BLaER1 treated with 17β-estradiol and CSF1 and Interleukin-3, amounts not matched to agents 10 nM and 100 nM (cell line): Measurements from ENCODE around the gene BMP2K.

Experiments used
- H3K27ac ChIP-seq, 11 experiments: shearing (Covaris generic); formaldehyde crosslinking; 2 replicates each; pipeline ENCODE4 v1.8.1; 2022
- H3K27me3 ChIP-seq, 11 experiments: shearing (Covaris generic); formaldehyde crosslinking; 2 replicates each; pipeline ENCODE4 v1.8.1; 2022
- H3K36me3 ChIP-seq, 11 experiments: shearing (Covaris generic); formaldehyde crosslinking; 2 replicates each; pipeline ENCODE4 v1.8.1; 2022
- H3K4me1 ChIP-seq, 10 experiments: shearing (Covaris generic); formaldehyde crosslinking; 2 replicates each; pipeline ENCODE4 v1.8.1; 2022
- H3K4me2 ChIP-seq, 11 experiments: shearing (Covaris generic); formaldehyde crosslinking; 2 replicates each; pipeline ENCODE4 v1.8.1; 2022
- H3K4me3 ChIP-seq, 10 experiments: shearing (Covaris generic); formaldehyde crosslinking; 2 replicates each; pipeline ENCODE4 v1.8.1; 2022
- H3K9ac ChIP-seq, 11 experiments: shearing (Covaris generic); formaldehyde crosslinking; 2 replicates each; pipeline ENCODE4 v1.8.1; 2022
- H3K9me3 ChIP-seq, 11 experiments: shearing (Covaris generic); formaldehyde crosslinking; replicated peaks in 1 of 11; 2 replicates each; pipeline ENCODE4 v1.8.1; 2022
- H4K20me1 ChIP-seq, 11 experiments: shearing (Covaris generic); formaldehyde crosslinking; 2 replicates each; pipeline ENCODE4 v1.8.1; 2022
- Cebpa-rat ChIP-seq, 11 experiments: shearing (Covaris generic); IDR thresholded peaks; 2 replicates each; pipeline ENCODE4 v1.8.1; 2022

Gene BMP2K

DNA sequence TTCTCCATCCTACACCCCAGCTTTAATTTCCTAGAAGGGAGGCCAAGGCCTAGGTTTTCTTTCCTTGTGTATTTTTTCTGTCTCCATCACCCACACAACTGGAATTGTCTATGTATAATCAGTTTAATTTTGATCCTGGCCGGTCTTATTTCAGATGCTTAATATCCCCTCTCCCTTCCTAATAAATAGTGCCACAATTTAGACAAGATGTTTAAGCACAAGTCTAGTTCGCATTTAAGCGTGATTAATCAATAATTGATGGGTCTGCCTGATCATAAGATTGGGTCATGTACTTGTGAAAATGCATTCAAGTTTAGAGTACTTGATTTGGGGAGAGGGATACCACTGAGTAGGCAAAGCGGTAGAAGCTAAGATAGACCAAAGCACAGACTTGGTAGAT is 2.4 kb downstream of the BMP2K start:
- H3K4me3 ChIP-seq, result peak overlapping the region; percentile 81 to 97 (median 87)
- peak overlapping the region; percentile 82 to 99 (median 91) for H3K4me2 ChIP-seq
- H3K27me3 ChIP-seq, result no peaks in the 10 kb centered on the region
- peak overlapping the region; percentile 85 to 99 (median 96) for H3K9ac ChIP-seq
- H3K27ac ChIP-seq, result peak overlapping the region; percentile 94 to 100 (median 98); a peak in 21 of 22 replicates
- peaks cover 7 to 57% (median 39%) of the 10 kb centered on the region in 11 experiments; a peak in 18 of 22 replicates for H3K36me3 ChIP-seq
- TF ChIP-seq Cebpa-rat (IDR thresholded peaks at IDR 0.05), result no peak
- peaks cover 52 to 68% (median 63%) of the 10 kb centered on the region in 10 experiments for H3K4me1 ChIP-seq
- H4K20me1 ChIP-seq, result peaks cover 22 to 68% (median 62%) of the 10 kb centered on the region in 11 experiments
- no peaks in the 10 kb centered on the region for H3K9me3 ChIP-seq

DNA sequence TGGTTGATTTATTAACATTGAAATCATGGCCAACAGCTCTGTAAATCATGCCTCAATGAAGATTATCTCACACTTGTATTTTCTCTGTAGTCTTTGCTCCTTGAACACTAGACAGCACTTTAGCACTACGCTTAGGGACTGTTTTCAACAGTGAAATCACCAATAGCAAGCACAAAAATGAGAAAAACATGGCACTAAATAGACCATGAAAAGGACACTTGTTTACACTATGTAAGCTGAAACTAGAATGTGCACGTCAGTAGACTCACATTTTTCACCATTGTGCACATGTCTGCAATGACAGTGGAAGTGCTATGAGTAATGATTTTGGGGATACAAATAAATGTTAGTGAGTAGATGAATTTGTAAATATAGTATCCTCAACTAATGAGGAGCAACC is 3.1 kb downstream of the BMP2K start:
- Histone ChIP-seq H3K9me3 (no peaks in the 10 kb centered on the region), H3K4me2 (peak overlapping the region; percentile 82 to 99 (median 91)), H3K27ac (peak overlapping the region in 10 of 11 experiments; percentile 94 to 100 (median 98); a peak in 18 of 22 replicates), H3K4me3 (peak overlapping the region; percentile 81 to 97 (median 87); a peak in 19 of 20 replicates), H4K20me1 (peaks cover 22 to 76% (median 70%) of the 10 kb centered on the region in 11 experiments), H3K4me1 (peaks cover 52 to 73% (median 65%) of the 10 kb centered on the region in 10 experiments), H3K36me3 (peaks cover 7 to 64% (median 42%) of the 10 kb centered on the region in 11 experiments; a peak in 18 of 22 replicates), H3K27me3 (no peaks in the 10 kb centered on the region), H3K9ac (peak overlapping the region; percentile 85 to 99 (median 96); a peak in 21 of 22 replicates)
- no peak for TF ChIP-seq Cebpa-rat (IDR thresholded peaks at IDR 0.05)

DNA sequence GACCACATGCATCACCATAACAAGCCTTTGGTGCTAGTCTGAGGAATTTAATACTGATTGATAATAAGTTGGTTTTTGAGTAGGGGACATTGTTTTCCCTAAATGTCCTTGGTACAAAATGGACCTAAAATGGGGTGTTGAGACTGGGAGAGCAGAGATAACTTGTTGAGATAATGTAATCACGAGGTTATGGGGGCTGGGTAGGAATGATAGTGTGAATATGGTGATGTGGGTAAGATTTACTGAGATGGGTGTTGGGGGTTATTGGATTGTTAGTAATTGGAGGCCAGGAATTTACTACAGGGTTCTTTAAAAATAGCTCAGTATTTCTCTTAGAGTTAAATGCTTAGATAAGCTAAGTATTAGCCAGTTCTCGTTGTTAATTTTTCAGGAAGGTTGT is 3.9 kb downstream of the BMP2K start:
- H3K27me3 ChIP-seq, result no peaks in the 10 kb centered on the region
- peak overlapping the region; percentile 82 to 99 (median 91) for H3K4me2 ChIP-seq
- peaks cover 0 to 5% (median under 1%) of the 10 kb centered on the region in 11 experiments; a peak in 7 of 22 replicates for H3K9me3 ChIP-seq
- H3K4me3 ChIP-seq, result peak overlapping the region in 8 of 10 experiments; percentile 81 to 97 (median 87); a peak in 16 of 20 replicates
- peak overlapping the region in 7 of 11 experiments; percentile 94 to 100 (median 98); a peak in 13 of 22 replicates for H3K27ac ChIP-seq
- no peak for TF ChIP-seq Cebpa-rat (IDR thresholded peaks at IDR 0.05)
- H3K4me1 ChIP-seq, result peaks cover 53 to 71% (median 64%) of the 10 kb centered on the region in 10 experiments
- H3K36me3 ChIP-seq, result peaks cover 14 to 72% (median 50%) of the 10 kb centered on the region in 11 experiments; a peak in 19 of 22 replicates
- H4K20me1 ChIP-seq, result peaks cover 22 to 84% (median 76%) of the 10 kb centered on the region in 11 experiments
- peak overlapping the region in 6 of 11 experiments; percentile 95 to 99 (median 97); a peak in 10 of 22 replicates for H3K9ac ChIP-seq

DNA sequence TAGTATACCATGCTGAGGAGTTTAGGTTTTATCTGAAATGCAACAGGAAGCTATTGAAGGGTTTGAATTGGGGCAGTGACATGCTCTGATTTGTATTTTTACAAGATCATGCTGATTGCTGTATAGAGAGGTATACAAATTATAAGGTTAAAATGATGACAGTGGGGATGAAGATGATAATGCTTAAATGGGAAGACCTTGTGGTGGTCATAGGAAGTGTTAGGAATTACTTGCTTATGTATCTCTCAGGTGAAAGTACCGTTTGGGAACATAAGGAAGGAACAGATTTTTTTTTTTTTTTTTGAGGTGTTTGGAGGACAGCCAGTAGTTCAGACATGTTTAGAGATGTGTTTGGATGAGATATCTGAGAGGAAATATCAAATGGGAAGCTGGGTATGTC is 5.0 kb downstream of the BMP2K start:
- Histone ChIP-seq H3K4me2 (peak overlapping the region; percentile 82 to 99 (median 91)), H3K4me3 (peak overlapping the region in 8 of 10 experiments; percentile 2 to 97 (median 82); a peak in 13 of 20 replicates), H3K4me1 (peaks cover 64 to 77% (median 68%) of the 10 kb centered on the region in 10 experiments), H3K9ac (peak overlapping the region in 6 of 11 experiments; percentile 3 to 99 (median 97); a peak in 8 of 22 replicates), H3K9me3 (peaks cover 0 to 15% (median 11%) of the 10 kb centered on the region in 11 experiments; a peak in 10 of 22 replicates), H3K27me3 (no peaks in the 10 kb centered on the region), H3K27ac (peak overlapping the region in 7 of 11 experiments; percentile 16 to 100 (median 94); a peak in 8 of 22 replicates), H3K36me3 (peaks cover 22 to 83% (median 60%) of the 10 kb centered on the region in 11 experiments), H4K20me1 (peaks cover 22 to 95% (median 87%) of the 10 kb centered on the region in 11 experiments)
- TF ChIP-seq Cebpa-rat (IDR thresholded peaks at IDR 0.05), result no peak

DNA sequence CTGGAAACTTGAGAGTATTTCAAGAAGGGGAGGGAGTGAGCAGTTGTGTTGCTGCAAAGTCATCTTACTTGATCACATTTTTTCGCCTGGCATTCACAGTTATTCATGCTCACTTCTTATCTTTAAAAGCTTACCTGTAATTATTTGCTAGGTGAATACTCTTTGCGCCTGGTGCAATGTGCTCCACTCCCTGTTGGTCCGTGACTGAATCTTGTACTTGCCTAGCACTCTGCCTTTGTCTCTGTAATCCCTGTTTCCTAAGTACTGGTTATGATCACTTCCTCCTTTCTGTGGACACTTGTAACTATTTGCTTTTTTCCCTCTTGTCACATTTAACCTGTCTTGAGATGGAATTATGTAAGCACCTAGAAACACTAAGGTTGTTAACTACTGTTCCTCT is 5.8 kb downstream of the BMP2K start:
- peak overlapping the region in 7 of 10 experiments; percentile 18 to 97 (median 82); a peak in 12 of 20 replicates for H3K4me3 ChIP-seq
- H4K20me1 ChIP-seq, result peaks cover 22 to 100% (median 95%) of the 10 kb centered on the region in 11 experiments
- peaks cover 69 to 85% (median 73%) of the 10 kb centered on the region in 10 experiments for H3K4me1 ChIP-seq
- peak overlapping the region in 7 of 11 experiments; percentile 16 to 98 (median 27); a peak in 10 of 22 replicates for H3K27ac ChIP-seq
- no peaks in the 10 kb centered on the region for H3K27me3 ChIP-seq
- peak overlapping the region in 3 of 11 experiments; percentile 97 to 99 (median 99); a peak in 5 of 22 replicates for H3K9ac ChIP-seq
- H3K36me3 ChIP-seq, result peaks cover 29 to 91% (median 68%) of the 10 kb centered on the region in 11 experiments
- TF ChIP-seq Cebpa-rat (IDR thresholded peaks at IDR 0.05), result no peak
- H3K4me2 ChIP-seq, result peak overlapping the region; percentile 9 to 99 (median 91)
- H3K9me3 ChIP-seq, result peaks cover 0 to 18% (median 15%) of the 10 kb centered on the region in 11 experiments; a peak in 10 of 22 replicates

DNA sequence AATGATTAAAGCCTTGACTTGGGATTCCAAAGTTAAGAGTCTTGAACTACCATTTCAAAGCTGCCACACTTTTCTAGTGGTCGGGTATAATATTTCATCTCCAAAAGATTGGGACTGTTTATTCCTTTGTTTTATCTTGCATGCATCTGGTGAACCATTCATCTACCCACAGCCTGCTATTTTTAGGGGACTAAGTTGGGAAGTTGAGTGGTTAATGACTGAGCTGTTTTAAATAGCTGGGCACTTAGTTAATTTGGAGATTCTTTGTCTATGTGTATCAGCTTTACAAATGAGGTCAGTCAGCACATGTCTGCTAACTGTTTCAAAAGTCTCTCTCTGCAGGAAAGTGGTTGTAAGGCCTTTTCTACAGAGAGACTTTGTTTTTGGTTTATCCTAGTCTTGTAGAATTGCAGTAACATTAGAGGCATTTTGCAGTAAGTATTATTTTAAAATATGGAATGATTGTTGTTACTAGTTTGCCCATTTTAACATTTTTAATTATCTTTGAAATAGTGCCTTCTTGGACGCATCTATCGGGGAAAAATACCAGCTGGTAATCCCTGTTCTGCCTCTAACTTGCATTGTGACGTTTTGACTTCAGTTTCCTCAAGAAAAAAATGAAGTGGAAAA is 8.2 kb downstream of the BMP2K start:
- peak overlapping the region in 2 of 10 experiments; percentile 14 to 16; a peak in 3 of 20 replicates for H3K4me3 ChIP-seq
- H3K27ac ChIP-seq, result peak overlapping the region in 6 of 11 experiments; percentile 0 to 43 (median 24); a peak in 6 of 22 replicates
- no peaks in the 10 kb centered on the region for H3K27me3 ChIP-seq
- H3K4me1 ChIP-seq, result peaks cover 59 to 100% (median 71%) of the 10 kb centered on the region in 10 experiments
- no peak for TF ChIP-seq Cebpa-rat (IDR thresholded peaks at IDR 0.05)
- H3K4me2 ChIP-seq, result peak overlapping the region; percentile 15 to 99 (median 47)
- peaks cover 34 to 100% (median 82%) of the 10 kb centered on the region in 11 experiments for H3K36me3 ChIP-seq
- H3K9ac ChIP-seq, result peak overlapping the region in 2 of 11 experiments; percentile 29 to 62; a peak in 3 of 22 replicates
- H4K20me1 ChIP-seq, result peaks cover 6 to 100% (median 99%) of the 10 kb centered on the region in 11 experiments; a peak in 21 of 22 replicates
- peaks cover 0 to 25% (median 15%) of the 10 kb centered on the region in 11 experiments; a peak in 12 of 22 replicates for H3K9me3 ChIP-seq

DNA sequence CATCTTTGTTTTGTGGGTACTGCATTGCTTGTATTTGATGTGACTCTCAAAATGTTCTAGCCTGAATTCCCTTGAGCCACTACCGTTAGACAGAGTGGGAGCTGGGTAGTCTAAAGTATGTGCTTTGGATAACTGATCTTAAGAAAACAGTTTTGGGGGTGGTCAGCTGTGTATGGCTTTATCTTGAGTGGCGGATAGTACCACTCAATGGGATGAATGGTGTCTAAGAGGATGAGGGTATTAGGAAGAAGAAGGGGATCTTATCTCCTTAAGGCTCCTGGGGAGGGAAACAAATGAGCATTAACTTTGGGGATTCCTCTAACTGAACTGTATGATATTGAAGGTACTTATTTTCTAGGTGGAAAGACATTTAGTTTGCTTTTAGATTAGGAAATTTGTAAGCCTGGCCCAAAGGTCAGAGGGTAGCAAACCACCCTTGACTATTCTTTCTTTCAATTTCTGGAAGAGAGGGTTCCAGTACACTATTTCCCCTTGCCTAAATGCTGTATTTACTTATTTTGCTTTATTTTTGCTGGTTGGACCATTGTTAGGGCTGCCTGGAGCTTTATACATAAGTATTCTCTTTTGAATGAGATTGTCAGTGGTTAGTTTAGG is 11.3 kb downstream of the BMP2K start:
- Histone ChIP-seq H3K9ac (peak overlapping the region in 2 of 11 experiments; percentile 20 to 46; a peak in 2 of 22 replicates), H3K4me1 (peaks cover 28 to 100% (median 40%) of the 10 kb centered on the region in 10 experiments), H3K27ac (peak overlapping the region in 2 of 11 experiments; percentile 2 to 12; a peak in 2 of 22 replicates), H3K36me3 (peaks cover 45 to 100% (median 83%) of the 10 kb centered on the region in 11 experiments), H3K9me3 (peaks cover 0 to 44% (median 23%) of the 10 kb centered on the region in 11 experiments; a peak in 13 of 22 replicates), H4K20me1 (peaks cover 8 to 100% (median 98%) of the 10 kb centered on the region in 11 experiments; a peak in 21 of 22 replicates), H3K4me3 (peak overlapping the region in 2 of 10 experiments; percentile 1 to 14; a peak in 1 of 20 replicates), H3K4me2 (peak overlapping the region in 10 of 11 experiments; percentile 3 to 99 (median 44); a peak in 13 of 22 replicates), H3K27me3 (no peaks in the 10 kb centered on the region)
- TF ChIP-seq Cebpa-rat (IDR thresholded peaks at IDR 0.05), result no peak
